HL-60 (cell line): ENCODE results near the gene ZBTB40.

Experiments used
- DNase-seq, 2 experiments: peaks; one replicate each; pipeline ENCODE4 v3.0.0-alpha.2; 2010 to 2020; ENCODE audit warnings: low read depth in 1 of 2, low spot score in 1 of 2
- H3K27ac ChIP-seq: fragments of 250-450 bp; sonication (Bioruptor Pico); replicated peaks from 2 replicates; pipeline ENCODE4 v1.5.1; 2020; ENCODE audit warnings: mild to moderate bottlenecking, moderate library complexity
- H3K27me3 ChIP-seq: fragments of 250-450 bp; sonication (Bioruptor Pico); 2 replicates; pipeline ENCODE4 v1.5.1; 2021; ENCODE audit warnings: mild to moderate bottlenecking, moderate library complexity; ENCODE audit not compliant: insufficient read depth, poor library complexity, severe bottlenecking
- H3K4me3 ChIP-seq: replicated peaks from 2 replicates; pipeline ENCODE4 v1.5.1; 2011; ENCODE audit warnings: mild to moderate bottlenecking, control low read depth, low read length; ENCODE audit not compliant: insufficient read depth
- GABPA ChIP-seq: IDR thresholded peaks from 2 replicates; pipeline ENCODE4 v1.6.1; 2012; ENCODE audit warnings: low read depth
- POLR2AphosphoS5 ChIP-seq: IDR thresholded peaks from 2 replicates; pipeline ENCODE4 v1.6.1; 2012; ENCODE audit warnings: low read depth
- SPI1 ChIP-seq: IDR thresholded peaks from 2 replicates; pipeline ENCODE4 v1.6.1; 2012; ENCODE audit warnings: low read depth, mild to moderate bottlenecking, borderline replicate concordance
- TF ChIP-seq, protein P1 (sequence below): IDR thresholded peaks from 2 replicates; pipeline ENCODE4 v1.6.1; 2012; ENCODE audit warnings: low read depth; ENCODE audit not compliant: insufficient replicate concordance
- TF ChIP-seq, protein P2 (sequence below): IDR thresholded peaks from one replicate; pipeline ENCODE4 v1.5.1; 2011; ENCODE audit warnings: low read length, control low read depth, inconsistent platforms; ENCODE audit not compliant: insufficient read depth

ZBTB40 gene

DNA sequence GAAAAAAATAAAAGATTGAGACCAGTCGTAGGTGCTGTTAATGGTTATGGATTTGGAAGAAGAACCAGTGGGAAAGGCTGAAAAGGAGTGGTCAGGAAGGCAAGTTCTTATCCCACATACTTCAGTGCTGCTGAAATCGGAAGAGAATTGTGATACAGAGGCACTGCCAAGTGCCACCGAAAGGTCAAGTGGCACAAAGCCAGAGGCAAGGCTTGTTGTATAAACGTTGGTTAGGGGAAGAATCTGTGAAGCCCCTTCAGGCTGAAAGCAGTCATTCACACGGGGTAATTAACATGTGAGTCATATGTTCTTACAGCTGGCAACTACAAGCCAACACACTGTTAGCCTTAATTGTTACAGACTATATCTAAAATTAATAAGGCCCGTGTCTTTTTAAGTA, 48.8 kb downstream of the ZBTB40 start:
- H3K27me3 ChIP-seq: no peaks in the 10 kb centered on the region
- H3K27ac ChIP-seq: no peak overlapping the region
- DNase-seq: no peak
- no peak overlapping the region for H3K4me3 ChIP-seq
- TF ChIP-seq GABPA: no peak
- TF ChIP-seq, protein P1, sequence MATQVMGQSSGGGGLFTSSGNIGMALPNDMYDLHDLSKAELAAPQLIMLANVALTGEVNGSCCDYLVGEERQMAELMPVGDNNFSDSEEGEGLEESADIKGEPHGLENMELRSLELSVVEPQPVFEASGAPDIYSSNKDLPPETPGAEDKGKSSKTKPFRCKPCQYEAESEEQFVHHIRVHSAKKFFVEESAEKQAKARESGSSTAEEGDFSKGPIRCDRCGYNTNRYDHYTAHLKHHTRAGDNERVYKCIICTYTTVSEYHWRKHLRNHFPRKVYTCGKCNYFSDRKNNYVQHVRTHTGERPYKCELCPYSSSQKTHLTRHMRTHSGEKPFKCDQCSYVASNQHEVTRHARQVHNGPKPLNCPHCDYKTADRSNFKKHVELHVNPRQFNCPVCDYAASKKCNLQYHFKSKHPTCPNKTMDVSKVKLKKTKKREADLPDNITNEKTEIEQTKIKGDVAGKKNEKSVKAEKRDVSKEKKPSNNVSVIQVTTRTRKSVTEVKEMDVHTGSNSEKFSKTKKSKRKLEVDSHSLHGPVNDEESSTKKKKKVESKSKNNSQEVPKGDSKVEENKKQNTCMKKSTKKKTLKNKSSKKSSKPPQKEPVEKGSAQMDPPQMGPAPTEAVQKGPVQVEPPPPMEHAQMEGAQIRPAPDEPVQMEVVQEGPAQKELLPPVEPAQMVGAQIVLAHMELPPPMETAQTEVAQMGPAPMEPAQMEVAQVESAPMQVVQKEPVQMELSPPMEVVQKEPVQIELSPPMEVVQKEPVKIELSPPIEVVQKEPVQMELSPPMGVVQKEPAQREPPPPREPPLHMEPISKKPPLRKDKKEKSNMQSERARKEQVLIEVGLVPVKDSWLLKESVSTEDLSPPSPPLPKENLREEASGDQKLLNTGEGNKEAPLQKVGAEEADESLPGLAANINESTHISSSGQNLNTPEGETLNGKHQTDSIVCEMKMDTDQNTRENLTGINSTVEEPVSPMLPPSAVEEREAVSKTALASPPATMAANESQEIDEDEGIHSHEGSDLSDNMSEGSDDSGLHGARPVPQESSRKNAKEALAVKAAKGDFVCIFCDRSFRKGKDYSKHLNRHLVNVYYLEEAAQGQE: no peak

DNA sequence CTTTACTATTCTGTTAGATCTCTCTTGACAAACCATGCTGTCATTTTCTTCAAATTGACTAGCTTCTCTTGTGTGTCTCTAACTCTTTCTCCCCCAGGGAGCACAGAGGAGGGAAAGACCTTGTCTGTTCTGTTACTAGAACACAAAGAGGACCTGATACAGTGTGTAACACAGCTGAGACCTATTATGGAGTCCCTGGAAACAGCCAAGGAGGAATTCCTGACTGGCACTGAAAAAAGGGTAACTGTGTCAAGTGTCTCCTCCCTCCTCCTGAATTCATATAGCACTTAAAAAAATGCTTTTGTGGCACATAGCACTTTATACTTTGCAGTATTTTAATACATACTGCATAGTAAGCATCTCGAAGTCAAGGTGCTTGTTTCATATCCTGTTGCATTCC, 50.6 kb downstream of the ZBTB40 start:
- Histone ChIP-seq H3K27me3 (no peaks in the 10 kb centered on the region), H3K27ac (no peak overlapping the region), H3K4me3 (no peak overlapping the region)
- DNase-seq: no peak
- TF ChIP-seq, protein P2, sequence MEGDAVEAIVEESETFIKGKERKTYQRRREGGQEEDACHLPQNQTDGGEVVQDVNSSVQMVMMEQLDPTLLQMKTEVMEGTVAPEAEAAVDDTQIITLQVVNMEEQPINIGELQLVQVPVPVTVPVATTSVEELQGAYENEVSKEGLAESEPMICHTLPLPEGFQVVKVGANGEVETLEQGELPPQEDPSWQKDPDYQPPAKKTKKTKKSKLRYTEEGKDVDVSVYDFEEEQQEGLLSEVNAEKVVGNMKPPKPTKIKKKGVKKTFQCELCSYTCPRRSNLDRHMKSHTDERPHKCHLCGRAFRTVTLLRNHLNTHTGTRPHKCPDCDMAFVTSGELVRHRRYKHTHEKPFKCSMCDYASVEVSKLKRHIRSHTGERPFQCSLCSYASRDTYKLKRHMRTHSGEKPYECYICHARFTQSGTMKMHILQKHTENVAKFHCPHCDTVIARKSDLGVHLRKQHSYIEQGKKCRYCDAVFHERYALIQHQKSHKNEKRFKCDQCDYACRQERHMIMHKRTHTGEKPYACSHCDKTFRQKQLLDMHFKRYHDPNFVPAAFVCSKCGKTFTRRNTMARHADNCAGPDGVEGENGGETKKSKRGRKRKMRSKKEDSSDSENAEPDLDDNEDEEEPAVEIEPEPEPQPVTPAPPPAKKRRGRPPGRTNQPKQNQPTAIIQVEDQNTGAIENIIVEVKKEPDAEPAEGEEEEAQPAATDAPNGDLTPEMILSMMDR: no peak
- TF ChIP-seq, protein P1: no peak
- TF ChIP-seq POLR2AphosphoS5: no peak
- TF ChIP-seq GABPA: no peak
- TF ChIP-seq SPI1: no peak

- TF ChIP-seq POLR2AphosphoS5 (no peak), GABPA (no peak), SPI1 (no peak)
- TF ChIP-seq, protein P1: no peak
- TF ChIP-seq, protein P2: no peak
- DNase-seq: no peak
- H3K4me3 ChIP-seq: no peak overlapping the region
- no peak overlapping the region for H3K27ac ChIP-seq
- H3K27me3 ChIP-seq: no peaks in the 10 kb centered on the region
Measured at GRCh38 chr1:22503721-22504410, 52.2 kb downstream of the ZBTB40 start.
